Esophagus muscularis mucosa (tissue), 2 donors: Measurements from ENCODE around the gene SRRM2.

ENCODE experiments used
- POLR2A ChIP-seq: fragments of 450-650 bp; IDR thresholded peaks from one replicate; pipeline ENCODE4 v1.6.1; 2017; ENCODE audit warnings: antibody characterized with exemption, moderate library complexity, mild to moderate bottlenecking, low read depth
- POLR2AphosphoS5 ChIP-seq, 2 donors: sonication (generic); formaldehyde crosslinking; IDR thresholded peaks; one replicate each; pipeline ENCODE4 v1.6.1; 2017; ENCODE audit warnings: antibody characterized with exemption in 2 of 2

DNA sequence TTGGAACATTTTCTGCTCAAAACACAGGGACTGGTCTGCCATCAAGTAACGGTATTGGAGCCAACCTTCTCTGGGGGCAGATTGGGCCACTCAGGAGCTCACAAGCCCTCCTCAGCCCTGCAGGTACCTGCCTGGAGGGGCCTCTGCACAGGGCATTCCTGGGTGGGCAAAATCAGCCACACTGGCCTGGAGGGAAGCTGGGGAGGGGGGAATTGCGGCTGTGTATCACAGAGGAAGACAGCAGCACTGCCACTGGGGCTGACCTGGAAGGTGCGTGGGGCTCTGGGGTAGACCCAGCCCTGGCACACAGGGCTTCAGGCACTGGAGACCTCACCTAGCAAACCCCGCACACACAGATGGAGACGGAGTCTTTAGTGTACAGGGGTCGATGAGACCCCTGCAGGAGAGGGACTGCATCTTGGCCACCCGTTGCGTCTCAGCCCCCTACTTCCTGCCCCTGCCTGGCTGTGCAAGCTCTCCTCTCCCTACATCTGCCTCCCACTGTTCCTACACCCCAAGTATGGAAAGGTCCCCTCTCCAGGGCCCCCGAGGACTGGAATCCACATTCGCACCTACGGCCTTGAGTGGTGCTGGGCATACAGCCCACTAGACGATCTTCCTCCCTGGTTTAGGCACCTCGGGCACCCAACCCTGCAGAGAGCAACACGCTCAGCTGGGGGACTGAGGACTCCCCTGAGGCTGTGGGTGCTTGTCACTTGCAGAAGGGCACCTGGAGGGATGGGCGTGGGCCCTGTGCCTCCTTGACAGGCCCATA, 7.1 kb upstream of the SRRM2 start:
- no peak for TF ChIP-seq POLR2A
- TF ChIP-seq POLR2AphosphoS5 (IDR thresholded peaks at IDR 0.05), result no peak
